ENCODE data around the gene OR10A3.

Gene OR10A3

DNA sequence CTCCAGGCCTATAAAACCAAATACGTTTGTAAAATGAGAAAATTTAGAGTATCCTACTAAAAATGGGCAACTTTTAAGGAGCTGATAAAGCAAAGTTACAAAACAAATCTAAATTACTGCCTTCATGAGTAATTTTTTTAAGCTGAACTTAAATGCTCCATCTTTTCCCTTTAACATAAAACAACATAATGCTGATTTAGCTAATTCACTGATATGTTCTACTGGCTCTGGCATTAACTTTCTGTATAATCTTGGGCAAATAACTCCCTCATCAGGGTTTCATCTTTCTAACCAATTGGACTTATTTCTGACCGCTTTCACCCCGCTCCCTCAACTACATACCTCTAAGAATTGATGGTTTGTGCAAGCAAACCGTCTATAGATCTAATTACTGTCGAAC, 362 bp downstream of the OR10A3 start:
- FAIRE-seq (no peak), DNase-seq (ENCODE audit: insufficient read length, low spot score) (no peak)

DNA sequence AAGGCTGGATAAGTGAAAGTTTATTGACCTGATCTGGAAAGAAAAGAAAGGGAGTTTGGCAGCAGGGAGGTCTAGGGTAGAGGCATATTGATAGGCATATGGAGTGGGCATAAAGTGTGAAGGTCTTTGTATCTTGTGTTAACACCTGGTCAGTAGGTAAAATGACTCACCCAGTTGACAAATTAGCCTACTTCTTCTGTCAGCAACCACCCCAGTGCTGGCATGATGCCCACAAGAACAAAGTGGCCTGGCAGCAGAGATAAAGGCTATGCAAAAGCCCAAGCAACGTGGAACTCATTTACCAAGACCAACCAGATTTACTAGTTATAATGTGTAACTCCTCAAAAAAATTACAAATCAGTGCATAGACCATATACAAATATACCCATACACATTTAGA, 4.9 kb downstream of the OR10A3 start:
- FAIRE-seq (no peak), DNase-seq (ENCODE audit: insufficient read length, low spot score) (no peak)

- FAIRE-seq (no peak), DNase-seq (ENCODE audit: insufficient read length, low spot score) (no peak)
Measured at GRCh38 chr11:7931168-7931567, 10.3 kb downstream of the OR10A3 start, which contains the start of gene OR10A6. Gene OR10A6, minus strand, starts transcription at chr11:7931268. Its CDS starts 2,606 bp downstream, at chr11:7928662.

- DNase-seq (ENCODE audit: insufficient read length, low spot score): no peak
Measured at GRCh38 chr11:7927635-7928034, 13.9 kb downstream of the OR10A3 start.

DNA sequence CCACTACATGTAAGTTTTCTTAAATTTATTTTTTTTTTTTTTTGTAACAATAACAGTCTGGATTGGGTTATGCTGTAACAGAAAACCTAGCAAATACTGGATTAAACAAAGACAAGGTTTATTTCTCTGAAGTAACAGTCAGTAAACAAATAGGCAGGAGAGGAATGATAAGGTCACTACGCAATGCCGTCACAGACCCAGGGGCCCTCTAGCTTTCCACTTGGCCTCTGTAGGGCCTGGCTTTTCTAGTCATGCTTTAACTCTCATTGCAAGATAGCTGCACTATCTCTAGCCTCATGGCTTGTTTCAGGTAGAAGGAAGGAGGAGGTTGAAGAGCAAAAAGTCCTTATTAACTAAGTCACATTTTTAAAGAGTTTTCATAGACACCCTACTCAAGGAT, 17.0 kb downstream of the OR10A3 start:
- no peak for FAIRE-seq
- no peak for DNase-seq (ENCODE audit: insufficient read length, low spot score)

More at GRCh38 chr11:7927635-7928034, 13.9 kb downstream of the OR10A3 start:
- FAIRE-seq: no peak

DNA sequence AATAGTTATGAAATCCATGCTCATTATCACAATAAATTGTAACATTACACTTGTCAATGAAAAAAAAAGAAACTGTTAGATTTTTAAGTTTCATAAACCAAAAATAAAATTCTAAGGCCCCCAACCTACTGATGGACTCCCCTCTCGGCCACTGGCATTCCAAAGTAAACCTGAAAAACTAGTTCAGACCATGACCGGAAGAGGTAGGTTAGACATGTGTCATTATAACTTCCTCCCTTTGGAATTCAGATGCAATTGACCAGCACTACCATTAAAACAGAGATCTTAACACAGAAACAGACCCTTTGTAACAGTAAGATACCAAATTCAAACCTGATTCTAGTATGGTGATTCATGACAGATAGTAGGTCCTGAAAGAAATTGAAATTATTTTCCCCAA, 23.4 kb downstream of the OR10A3 start:
- no peak for FAIRE-seq

GRCh38 chr11:7911011-7911410, 30.5 kb downstream of the OR10A3 start:
- no peak for FAIRE-seq
- DNase-seq (ENCODE audit: insufficient read length, low spot score): no peak

More for the DNA sequence above, 23.4 kb downstream of the OR10A3 start:
- no peak for DNase-seq (ENCODE audit: insufficient read length, low spot score)

DNA sequence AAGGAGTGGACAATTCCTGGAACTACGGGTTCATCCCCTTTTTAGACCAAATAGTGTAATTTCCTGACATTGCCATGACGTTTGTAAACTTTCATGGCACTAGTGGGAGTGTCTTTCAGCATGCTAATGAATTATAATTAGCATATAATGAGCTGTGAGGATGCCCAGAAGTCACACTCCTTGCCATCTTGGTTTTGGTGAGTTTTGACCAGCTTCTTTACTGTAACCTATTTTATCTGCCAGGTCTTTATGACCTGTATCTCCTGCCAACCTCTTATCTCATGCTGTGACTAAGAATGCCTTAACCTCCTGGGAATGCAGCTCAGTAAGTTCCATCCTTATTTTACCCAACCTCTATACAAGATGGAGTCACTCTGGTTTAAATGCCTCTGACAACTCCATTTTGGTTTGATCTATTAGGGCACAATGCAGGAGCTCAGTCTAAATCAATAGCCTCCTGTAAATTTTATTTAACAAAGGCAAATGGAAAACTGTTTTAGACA, 31.2 kb downstream of the OR10A3 start:
- FAIRE-seq: no peak
- no peak for DNase-seq (ENCODE audit: insufficient read length, low spot score)

DNA sequence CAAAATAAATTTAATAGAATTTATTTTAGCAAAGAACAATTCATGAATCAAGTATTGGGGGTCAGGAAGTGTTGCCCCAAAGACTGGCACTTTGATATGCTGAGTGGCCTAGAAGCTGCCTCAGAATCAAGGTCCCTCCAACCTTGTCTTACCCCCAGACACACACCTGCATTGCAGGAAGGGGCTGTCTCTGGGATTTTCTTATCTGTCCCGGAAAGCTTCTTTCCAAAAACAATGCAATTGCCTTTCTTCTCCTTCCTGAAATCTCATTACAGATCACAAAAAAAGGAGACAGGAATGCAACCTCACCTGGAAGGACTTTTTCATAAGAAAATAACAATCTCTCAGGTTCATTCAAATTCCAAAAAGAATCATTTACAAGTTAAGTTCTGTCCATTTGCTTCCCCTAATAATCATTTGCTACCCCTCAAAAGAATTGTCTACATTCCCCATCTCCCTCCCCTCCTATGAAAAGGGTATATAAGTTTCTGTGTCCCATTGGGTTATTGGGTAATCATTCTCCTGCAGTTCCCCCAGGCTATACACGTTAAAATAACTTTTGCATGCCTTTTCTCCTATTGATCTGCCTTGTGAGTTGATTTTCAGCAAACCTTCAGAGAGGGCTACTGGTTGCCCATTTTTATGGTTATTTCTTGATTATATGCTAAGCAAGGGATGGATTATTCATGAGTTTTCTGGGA, 31.8 kb downstream of the OR10A3 start:
- DNase-seq (ENCODE audit: insufficient read length, low spot score) (no peak), FAIRE-seq (no peak)

DNA sequence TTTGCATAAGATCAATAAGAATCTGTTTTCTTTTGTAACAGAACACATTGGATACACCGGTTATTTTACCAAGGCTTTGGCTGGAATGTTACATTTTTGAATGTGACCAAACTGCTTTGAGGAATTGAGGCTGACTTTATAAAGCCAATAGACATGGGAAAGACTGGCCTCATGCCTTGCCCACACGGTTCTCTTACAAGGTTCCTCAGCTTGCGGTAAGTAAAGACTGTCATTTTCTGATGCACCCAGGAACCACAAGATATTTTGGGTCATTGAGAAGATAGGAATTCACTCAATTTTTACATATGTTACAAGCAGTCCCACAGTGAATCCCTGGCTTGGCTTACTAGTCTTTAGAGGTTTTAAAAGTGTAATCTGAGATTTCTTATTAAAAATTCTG, 34.4 kb downstream of the OR10A3 start:
- FAIRE-seq (no peak), DNase-seq (ENCODE audit: insufficient read length, low spot score) (no peak)

GRCh38 chr11:7906481-7906880, 35.0 kb downstream of the OR10A3 start:
- FAIRE-seq: no peak
- DNase-seq (ENCODE audit: insufficient read length, low spot score): no peak

- DNase-seq (ENCODE audit: insufficient read length, low spot score): no peak
- FAIRE-seq: no peak
Measured at GRCh38 chr11:7905961-7906429, 35.5 kb downstream of the OR10A3 start.

DNA sequence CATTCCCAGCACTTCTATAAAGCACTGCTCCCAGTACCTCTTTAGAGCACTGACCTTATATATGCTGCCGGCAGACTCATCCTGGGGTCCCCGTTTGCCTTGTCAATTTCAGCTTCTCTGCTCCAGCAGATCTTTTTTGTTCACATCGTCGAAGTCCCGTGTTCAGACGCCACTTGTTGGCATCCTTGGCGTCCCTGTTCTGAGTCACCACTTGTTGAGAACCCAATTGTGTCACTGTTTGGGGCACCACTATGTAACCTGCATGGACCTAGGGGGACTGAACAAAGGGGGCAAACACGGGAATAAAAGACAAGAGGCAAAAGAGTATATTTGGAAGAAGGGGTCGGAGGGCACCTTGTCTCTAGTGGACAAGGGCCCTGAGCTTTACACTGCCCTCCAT, 36.0 kb downstream of the OR10A3 start:
- no peak for DNase-seq (ENCODE audit: insufficient read length, low spot score)
- FAIRE-seq: no peak

GRCh38 chr11:7904917-7905316, 36.6 kb downstream of the OR10A3 start:
- DNase-seq (ENCODE audit: insufficient read length, low spot score): no peak
- FAIRE-seq: no peak

DNA sequence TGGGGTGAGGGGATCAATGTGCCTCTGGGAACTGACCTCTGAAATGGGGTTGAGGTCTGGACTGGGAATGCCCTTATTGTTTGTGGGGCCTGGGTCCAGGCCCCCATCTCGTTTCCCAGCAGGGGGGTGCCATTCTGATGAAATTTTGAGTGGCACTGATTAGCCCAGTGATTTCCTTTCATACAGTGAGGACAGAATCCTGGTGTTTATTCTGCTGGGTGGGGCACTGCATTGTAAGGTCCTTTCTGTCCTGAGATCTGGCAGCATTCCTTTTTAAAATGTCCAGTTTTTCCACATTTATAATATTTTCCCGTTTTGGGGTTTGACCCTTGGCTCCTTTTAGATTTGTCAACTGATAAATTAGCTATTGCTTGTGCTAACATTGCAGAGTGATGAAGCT, 37.6 kb downstream of the OR10A3 start:
- FAIRE-seq: no peak
- no peak for DNase-seq (ENCODE audit: insufficient read length, low spot score)

- DNase-seq (ENCODE audit: insufficient read length, low spot score) (no peak), FAIRE-seq (no peak)
Measured at GRCh38 chr11:7901319-7901854, 40.1 kb downstream of the OR10A3 start.

GRCh38 chr11:7900686-7901085, 40.8 kb downstream of the OR10A3 start:
- no peak for FAIRE-seq
- DNase-seq (ENCODE audit: insufficient read length, low spot score): no peak

- DNase-seq (ENCODE audit: insufficient read length, low spot score) (no peak), FAIRE-seq (no peak)
Measured at GRCh38 chr11:7899418-7899817, 42.1 kb downstream of the OR10A3 start.

GRCh38 chr11:7898666-7899283, 42.7 kb downstream of the OR10A3 start:
- DNase-seq (ENCODE audit: insufficient read length, low spot score): no peak
- no peak for FAIRE-seq

DNA sequence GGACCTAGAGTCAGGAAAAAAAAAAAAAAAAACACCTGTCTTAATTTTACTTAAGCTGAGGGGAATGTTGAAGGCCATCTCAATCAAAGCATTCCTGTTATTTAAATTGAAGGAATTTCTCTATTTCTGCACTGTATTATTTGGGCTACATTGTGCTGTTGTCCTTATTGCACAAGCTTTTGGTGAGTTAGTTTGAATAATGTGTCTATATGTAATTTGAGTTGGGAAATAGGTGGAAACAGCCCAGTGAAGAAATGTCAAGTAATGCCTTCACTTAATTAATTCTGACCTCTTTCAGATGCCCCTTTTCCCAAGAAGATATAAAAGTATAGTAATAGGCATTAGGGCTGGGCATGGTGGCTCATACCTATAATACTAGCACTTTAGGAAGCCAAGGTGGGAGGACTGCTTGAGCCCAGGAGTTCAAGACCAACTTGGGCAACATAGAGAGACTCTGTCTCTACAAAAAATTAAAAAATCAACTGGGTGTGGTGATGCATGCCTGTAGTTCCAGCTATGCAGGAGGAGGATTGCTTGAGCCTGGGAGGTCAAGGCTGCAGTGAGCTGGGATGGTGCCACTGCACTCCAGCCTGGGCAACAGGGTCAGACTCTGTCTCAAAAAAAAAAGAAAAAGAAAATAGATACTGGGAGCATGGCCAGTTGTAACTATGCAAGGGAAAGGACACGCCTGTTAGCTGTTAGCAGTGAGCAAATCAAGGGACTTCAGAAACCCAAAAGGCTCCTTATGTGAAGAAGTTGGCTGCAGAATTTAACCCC, 45.3 kb downstream of the OR10A3 start:
- FAIRE-seq: no peak
- DNase-seq (ENCODE audit: insufficient read length, low spot score): no peak

- no peak for DNase-seq (ENCODE audit: insufficient read length, low spot score)
- FAIRE-seq: no peak
Measured at GRCh38 chr11:7894251-7894650, 47.3 kb downstream of the OR10A3 start.
